GM10266 (cell line): ENCODE data around the gene ASXL2.

ENCODE experiments used
- DNase-seq: peaks from one replicate; pipeline ENCODE4 v3.0.0; 2012; ENCODE audit errors: extremely low spot score
- CTCF ChIP-seq: IDR thresholded peaks from 2 replicates; pipeline ENCODE4 v1.5.1; 2012; ENCODE audit warnings: mild to moderate bottlenecking, low read depth; ENCODE audit not compliant: control insufficient read depth, insufficient read depth; ENCODE audit errors: missing control alignments

The ASXL2 gene

GRCh38 chr2:25790074-25790790 is 88.1 kb downstream of the ASXL2 start:
- TF ChIP-seq CTCF, result no peak

GRCh38 chr2:25788457-25788856 is 89.8 kb downstream of the ASXL2 start:
- DNase-seq, result no peak

More at GRCh38 chr2:25790074-25790790, 88.1 kb downstream of the ASXL2 start:
- no peak for DNase-seq

DNA sequence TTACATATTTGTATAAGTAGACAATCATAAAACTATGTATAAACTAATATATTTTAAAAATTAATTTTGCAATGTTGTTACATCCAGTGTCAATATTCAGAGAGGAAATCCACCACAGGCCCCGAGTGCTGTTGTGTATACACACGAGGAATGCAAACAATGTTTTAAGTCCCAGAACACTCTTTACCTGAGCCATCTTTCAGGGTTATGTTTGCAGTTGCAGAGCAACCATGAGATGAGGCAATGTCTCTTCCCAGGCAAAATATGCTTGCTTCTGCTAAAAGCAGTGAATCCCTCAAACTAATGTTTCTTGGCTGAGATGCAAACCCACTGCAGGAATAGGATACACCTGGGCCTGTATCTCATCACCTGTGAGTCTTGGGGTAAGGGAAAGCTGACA is 91.3 kb downstream of the ASXL2 start:
- TF ChIP-seq CTCF, result no peak
- no peak for DNase-seq

More at GRCh38 chr2:25788457-25788856, 89.8 kb downstream of the ASXL2 start:
- TF ChIP-seq CTCF, result no peak

- no peak for TF ChIP-seq CTCF
- no peak for DNase-seq
Observed at GRCh38 chr2:25784404-25784803, 93.9 kb downstream of the ASXL2 start.

DNA sequence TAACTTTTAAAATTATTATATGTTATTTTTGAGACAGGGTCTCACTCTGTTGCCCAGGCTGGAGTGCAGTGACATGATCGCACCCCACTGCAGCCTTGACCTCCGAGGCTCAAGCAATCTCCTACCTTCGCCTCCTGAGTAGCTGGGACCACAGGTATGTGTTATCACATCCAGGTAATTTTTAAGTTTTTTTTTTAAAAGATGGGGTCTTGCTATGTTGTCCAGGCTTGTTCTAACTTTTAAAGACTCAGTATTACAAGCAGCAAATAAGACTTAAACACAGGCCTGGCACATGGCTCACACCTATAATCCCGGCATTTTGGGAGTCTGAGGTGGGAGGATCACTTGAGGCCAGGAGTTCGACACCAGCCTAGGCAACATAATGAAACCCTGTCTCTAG is 101.2 kb downstream of the ASXL2 start:
- TF ChIP-seq CTCF, result no peak
- DNase-seq, result no peak

GRCh38 chr2:25772078-25772477 is 106.2 kb downstream of the ASXL2 start:
- no peak for TF ChIP-seq CTCF
- no peak for DNase-seq

- DNase-seq, result no peak
- no peak for TF ChIP-seq CTCF
Observed at GRCh38 chr2:25763575-25763974, 114.7 kb downstream of the ASXL2 start.
